ENCODE results near the gene TOMM22.

- TF ChIP-seq POLR2AphosphoS5 (IDR thresholded peaks at IDR 0.05; ENCODE audit: borderline replicate concordance, low read depth, low read length) (no peak), EZH2 (IDR thresholded peaks at IDR 0.05) (no peak)
These were observed 45.4 kb downstream of the TOMM22 start for GRCh38 chr22:38727123-38727522.

Measured in SK-N-MC (cell line).